ENCODE data around the gene NPFFR2. TPM values are rescaled to one million over a fixed set of nuclear protein-coding genes. Genes with fewer than 3 reads are reported as not detected.

The NPFFR2 gene
- total and polyA plus RNA-seq, 2 of the 13 experiments (the other 11 are each of a cell fraction or from before 2014, with no cell fraction given) = not detected

GRCh38 chr4:72118017-72118416, 86.2 kb downstream of the NPFFR2 start:
- BruUV-seq (replicated peaks) = no TSS peak
- H3K27ac ChIP-seq (ENCODE audit: extremely low read length, insufficient read depth, low read length) = no peak overlapping the region

More at GRCh38 chr4:72118017-72118416, 86.2 kb downstream of the NPFFR2 start:
- POLR2A ChIA-PET = no interaction called here
- in situ Hi-C loops (cut with HindIII; ENCODE audit: extremely low pct_ligation_motif_present, low pct_unique_long_range_greater_than_20kb) = no loop called here
- H3K4me2 ChIP-seq (ENCODE audit: low read depth, low read length) = no peak overlapping the region
- intact Hi-C loops (cut with micrococcal nuclease; ENCODE audit: unreplicated experiment) = no loop called here
- H4K20me1 ChIP-seq (ENCODE audit: insufficient read depth, low read length) = no peaks in the 10 kb centered on the region
- DNase-seq (ENCODE audit: low spot score) (no peak), FAIRE-seq (no peak), ATAC-seq (no peak)
- WGBS (ENCODE audit: low lambda C conversion rate) = 28% methylated on average over 3 of the region's 3 CpGs
- no peak overlapping the region for H3K4me3 ChIP-seq (replicated peaks in 1 of 3; ENCODE audit: insufficient read depth in 1 of 3, low read depth in 2 of 3, low read length in 3 of 3)
- H3K4me1 ChIP-seq (ENCODE audit: insufficient read depth, low read length) = no peaks in the 10 kb centered on the region
- no peaks in the 10 kb centered on the region for H3K27me3 ChIP-seq (ENCODE audit: control insufficient read depth in 1 of 2, insufficient read depth in 2 of 2, low read length in 2 of 2)
- H3K9me3 ChIP-seq (ENCODE audit: low read length) = no peaks in the 10 kb centered on the region
- CTCF ChIA-PET (ENCODE audit: low intra/inter-chr PET ratio, low total read pairs) = no interaction called here
- no peaks in the 10 kb centered on the region for H3K36me3 ChIP-seq (replicated peaks in 1 of 2; ENCODE audit: control insufficient read depth in 1 of 2, insufficient read depth in 2 of 2, low read length in 2 of 2)
- no peak overlapping the region for H2AFZ ChIP-seq (ENCODE audit: low read length)
- no peaks in the 10 kb centered on the region for H3K79me2 ChIP-seq (ENCODE audit: insufficient read depth, low read length)
- TF ChIP-seq ZNF451 (CRISPR knock-in tag; IDR thresholded peaks at IDR 0.05) (no peak), HNRNPK (IDR thresholded peaks at IDR 0.05; ENCODE audit: low read depth, low read length, poor library complexity, severe bottlenecking) (no peak), RFX5 (IDR thresholded peaks at IDR 0.05; ENCODE audit: low read depth, low read length) (no peak), MEF2D (CRISPR knock-in tag; IDR thresholded peaks at IDR 0.05) (no peak), DZIP1 (CRISPR knock-in tag; IDR thresholded peaks at IDR 0.05) (no peak), UBTF (CRISPR knock-in tag; IDR thresholded peaks at IDR 0.05) (no peak), ZNF782 (CRISPR knock-in tag; IDR thresholded peaks at IDR 0.05; ENCODE audit: borderline replicate concordance) (no peak), NFYB (CRISPR knock-in tag; IDR thresholded peaks at IDR 0.05) (no peak), AKAP8 (CRISPR knock-in tag; IDR thresholded peaks at IDR 0.05) (no peak), ATF7-NPFF (CRISPR knock-in tag; IDR thresholded peaks at IDR 0.05; ENCODE audit: low read depth) (no peak), ERF (CRISPR knock-in tag; IDR thresholded peaks at IDR 0.05) (no peak), CC2D1A (CRISPR knock-in tag; IDR thresholded peaks at IDR 0.05) (no peak), ZBTB7B (CRISPR knock-in tag; IDR thresholded peaks at IDR 0.05) (no peak), ZNF570 (CRISPR knock-in tag; IDR thresholded peaks at IDR 0.05; ENCODE audit: borderline replicate concordance) (no peak), ZNF740 (CRISPR knock-in tag; IDR thresholded peaks at IDR 0.05) (no peak)
- TF ChIP-seq, protein P1, sequence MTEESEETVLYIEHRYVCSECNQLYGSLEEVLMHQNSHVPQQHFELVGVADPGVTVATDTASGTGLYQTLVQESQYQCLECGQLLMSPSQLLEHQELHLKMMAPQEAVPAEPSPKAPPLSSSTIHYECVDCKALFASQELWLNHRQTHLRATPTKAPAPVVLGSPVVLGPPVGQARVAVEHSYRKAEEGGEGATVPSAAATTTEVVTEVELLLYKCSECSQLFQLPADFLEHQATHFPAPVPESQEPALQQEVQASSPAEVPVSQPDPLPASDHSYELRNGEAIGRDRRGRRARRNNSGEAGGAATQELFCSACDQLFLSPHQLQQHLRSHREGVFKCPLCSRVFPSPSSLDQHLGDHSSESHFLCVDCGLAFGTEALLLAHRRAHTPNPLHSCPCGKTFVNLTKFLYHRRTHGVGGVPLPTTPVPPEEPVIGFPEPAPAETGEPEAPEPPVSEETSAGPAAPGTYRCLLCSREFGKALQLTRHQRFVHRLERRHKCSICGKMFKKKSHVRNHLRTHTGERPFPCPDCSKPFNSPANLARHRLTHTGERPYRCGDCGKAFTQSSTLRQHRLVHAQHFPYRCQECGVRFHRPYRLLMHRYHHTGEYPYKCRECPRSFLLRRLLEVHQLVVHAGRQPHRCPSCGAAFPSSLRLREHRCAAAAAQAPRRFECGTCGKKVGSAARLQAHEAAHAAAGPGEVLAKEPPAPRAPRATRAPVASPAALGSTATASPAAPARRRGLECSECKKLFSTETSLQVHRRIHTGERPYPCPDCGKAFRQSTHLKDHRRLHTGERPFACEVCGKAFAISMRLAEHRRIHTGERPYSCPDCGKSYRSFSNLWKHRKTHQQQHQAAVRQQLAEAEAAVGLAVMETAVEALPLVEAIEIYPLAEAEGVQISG (CRISPR knock-in tag; IDR thresholded peaks at IDR 0.05) = no peak
- H3K9ac ChIP-seq (ENCODE audit: insufficient read depth, low read depth, low read length) = no peak overlapping the region
